ENCODE data around the gene SLCO4A1.

- TF ChIP-seq, protein P1, sequence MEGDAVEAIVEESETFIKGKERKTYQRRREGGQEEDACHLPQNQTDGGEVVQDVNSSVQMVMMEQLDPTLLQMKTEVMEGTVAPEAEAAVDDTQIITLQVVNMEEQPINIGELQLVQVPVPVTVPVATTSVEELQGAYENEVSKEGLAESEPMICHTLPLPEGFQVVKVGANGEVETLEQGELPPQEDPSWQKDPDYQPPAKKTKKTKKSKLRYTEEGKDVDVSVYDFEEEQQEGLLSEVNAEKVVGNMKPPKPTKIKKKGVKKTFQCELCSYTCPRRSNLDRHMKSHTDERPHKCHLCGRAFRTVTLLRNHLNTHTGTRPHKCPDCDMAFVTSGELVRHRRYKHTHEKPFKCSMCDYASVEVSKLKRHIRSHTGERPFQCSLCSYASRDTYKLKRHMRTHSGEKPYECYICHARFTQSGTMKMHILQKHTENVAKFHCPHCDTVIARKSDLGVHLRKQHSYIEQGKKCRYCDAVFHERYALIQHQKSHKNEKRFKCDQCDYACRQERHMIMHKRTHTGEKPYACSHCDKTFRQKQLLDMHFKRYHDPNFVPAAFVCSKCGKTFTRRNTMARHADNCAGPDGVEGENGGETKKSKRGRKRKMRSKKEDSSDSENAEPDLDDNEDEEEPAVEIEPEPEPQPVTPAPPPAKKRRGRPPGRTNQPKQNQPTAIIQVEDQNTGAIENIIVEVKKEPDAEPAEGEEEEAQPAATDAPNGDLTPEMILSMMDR (IDR thresholded peaks at IDR 0.05), result no peak
- TF ChIP-seq POLR2AphosphoS5 (IDR thresholded peaks at IDR 0.05), result no peak
- no peak for TF ChIP-seq POLR2A (IDR thresholded peaks at IDR 0.05)
- TF ChIP-seq EP300 (IDR thresholded peaks at IDR 0.05), result no peak
Measured at GRCh38 chr20:62662422-62662821, 20.1 kb downstream of the SLCO4A1 start.
